ENCODE results near the gene MGA.
"Not testable (repeated sequence)": the region's sequence is repeated elsewhere in the genome, so short reads cannot be mapped to it uniquely, and the experiment has no call there.

MGA gene

DNA sequence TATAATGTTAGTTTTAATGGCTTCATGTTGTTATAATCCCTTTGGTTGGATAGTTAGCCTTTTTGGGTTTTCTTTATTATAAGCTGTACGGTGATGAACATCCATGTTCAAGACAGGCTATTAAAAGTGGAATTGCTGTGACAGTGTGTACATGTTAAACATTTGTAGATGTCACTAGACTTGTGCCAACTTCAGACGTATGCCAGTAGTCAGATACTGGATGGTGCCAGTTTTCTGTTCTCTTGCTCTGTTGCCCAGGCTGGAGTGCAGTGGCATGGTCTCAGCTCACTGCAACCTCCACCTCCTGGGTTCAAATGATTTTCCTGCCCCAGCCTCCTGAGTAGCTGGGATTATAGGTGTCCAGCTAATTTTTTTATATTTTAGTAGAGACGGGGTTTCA is 54.1 kb downstream of the MGA start:
- DNase-seq (ENCODE audit: low read depth) = no peak

GRCh38 chr15:41716864-41717263 is 56.7 kb downstream of the MGA start:
- DNase-seq (ENCODE audit: low read depth) = no peak

- no peak for DNase-seq (ENCODE audit: low read depth)
Observed at GRCh38 chr15:41727143-41727542, 66.9 kb downstream of the MGA start.

GRCh38 chr15:41728061-41728460 is 67.9 kb downstream of the MGA start:
- not testable (repeated sequence) for DNase-seq (ENCODE audit: low read depth)

- no peak for DNase-seq (ENCODE audit: low read depth)
Observed at GRCh38 chr15:41730543-41730942, 70.3 kb downstream of the MGA start.

DNA sequence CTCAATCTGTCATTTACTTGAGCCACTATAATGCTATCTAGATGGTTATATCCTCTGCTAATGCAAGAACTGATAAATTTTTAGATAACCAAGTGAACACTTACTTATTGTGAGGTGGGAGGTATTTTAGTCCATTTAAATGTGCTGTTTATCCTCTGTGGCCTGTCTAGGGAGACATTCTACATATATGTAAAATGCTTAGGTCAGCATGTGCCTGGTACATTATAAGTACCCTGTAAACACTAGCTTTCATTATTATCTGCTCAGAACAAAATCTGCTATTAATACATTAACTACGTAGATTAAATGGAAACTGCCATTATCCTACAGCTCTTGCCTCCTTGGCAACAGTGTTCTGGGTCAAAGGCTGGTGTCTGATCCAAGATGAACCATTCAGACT is 72.3 kb downstream of the MGA start:
- no peak for DNase-seq (ENCODE audit: low read depth)

- DNase-seq (ENCODE audit: low read depth) = no peak
Observed at GRCh38 chr15:41734079-41734478, 73.9 kb downstream of the MGA start.

DNA sequence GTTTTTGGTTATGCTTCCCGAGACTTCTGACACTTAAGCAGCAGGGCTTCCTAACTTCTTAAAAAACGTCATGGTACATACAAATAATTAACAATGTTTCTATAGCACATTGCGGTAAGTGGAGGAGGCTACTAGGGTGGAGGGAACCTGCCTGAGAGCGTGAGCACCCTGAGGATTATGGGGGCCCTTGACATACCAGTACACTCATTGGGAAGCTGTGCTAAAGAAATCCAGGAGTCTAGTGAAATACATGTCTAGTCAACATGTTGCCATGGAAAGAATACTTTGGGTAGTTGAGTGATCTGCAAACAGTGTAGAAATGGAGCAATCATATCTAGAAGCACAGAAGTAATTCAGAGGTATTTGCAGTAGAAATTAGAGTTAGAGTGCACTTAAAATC is 74.8 kb downstream of the MGA start:
- DNase-seq (ENCODE audit: low read depth) = no peak

GRCh38 chr15:41735492-41735891 is 75.3 kb downstream of the MGA start:
- DNase-seq (ENCODE audit: low read depth) = not testable (repeated sequence)

GRCh38 chr15:41746802-41747201 is 86.6 kb downstream of the MGA start:
- peak; percentile 68 for DNase-seq (ENCODE audit: low read depth)

- no peak for DNase-seq (ENCODE audit: low read depth)
Observed at GRCh38 chr15:41756198-41756597, 96.0 kb downstream of the MGA start.

DNA sequence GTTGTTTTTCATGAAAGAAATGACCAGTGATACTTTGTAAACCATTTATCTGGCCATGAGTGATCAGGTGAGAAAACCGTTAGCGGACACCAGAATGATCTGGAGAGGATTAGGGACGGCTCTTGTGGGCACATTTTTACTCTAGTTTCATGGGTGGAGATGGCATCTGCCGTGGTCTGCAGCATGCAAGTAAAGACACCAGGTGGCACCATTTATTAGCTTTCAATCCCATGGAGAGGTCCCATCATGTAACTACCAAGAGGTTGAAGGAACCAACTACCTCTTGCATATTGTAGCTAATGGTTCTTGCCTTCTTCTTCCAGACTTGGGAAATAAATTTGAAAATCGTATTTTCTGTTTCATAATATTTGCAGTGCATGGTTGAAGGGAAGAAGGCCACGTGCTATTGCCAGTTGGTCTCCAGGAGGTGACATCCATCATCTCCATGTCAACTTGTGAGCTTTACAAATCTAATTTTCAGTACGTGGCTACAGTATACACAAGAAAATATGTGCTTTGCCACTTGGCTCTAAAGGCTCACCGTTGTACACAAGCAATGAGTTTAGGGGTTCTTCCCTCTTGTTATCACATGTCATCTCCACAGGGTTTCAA is 112.6 kb downstream of the MGA start:
- DNase-seq (ENCODE audit: low read depth) = peak; percentile 83

GRCh38 chr15:41773332-41773728 is 113.1 kb downstream of the MGA start:
- DNase-seq (ENCODE audit: low read depth) = no peak

GRCh38 chr15:41773729-41774061 is 113.5 kb downstream of the MGA start:
- DNase-seq (ENCODE audit: low read depth) = no peak

- DNase-seq (ENCODE audit: low read depth) = peak; percentile 97
Observed at GRCh38 chr15:41774062-41774881, 114.1 kb downstream of the MGA start, which contains the start of gene MAPKBP1. TSS of gene MAPKBP1 (plus strand) at chr15:41774484. CDS start at chr15:41775276, 792 bp downstream.

GRCh38 chr15:41774882-41775417 is 114.7 kb downstream of the MGA start:
- no peak for DNase-seq (ENCODE audit: low read depth)

- peak; percentile 37 for DNase-seq (ENCODE audit: low read depth)
Observed at GRCh38 chr15:41775651-41776050, 115.4 kb downstream of the MGA start.

DNA sequence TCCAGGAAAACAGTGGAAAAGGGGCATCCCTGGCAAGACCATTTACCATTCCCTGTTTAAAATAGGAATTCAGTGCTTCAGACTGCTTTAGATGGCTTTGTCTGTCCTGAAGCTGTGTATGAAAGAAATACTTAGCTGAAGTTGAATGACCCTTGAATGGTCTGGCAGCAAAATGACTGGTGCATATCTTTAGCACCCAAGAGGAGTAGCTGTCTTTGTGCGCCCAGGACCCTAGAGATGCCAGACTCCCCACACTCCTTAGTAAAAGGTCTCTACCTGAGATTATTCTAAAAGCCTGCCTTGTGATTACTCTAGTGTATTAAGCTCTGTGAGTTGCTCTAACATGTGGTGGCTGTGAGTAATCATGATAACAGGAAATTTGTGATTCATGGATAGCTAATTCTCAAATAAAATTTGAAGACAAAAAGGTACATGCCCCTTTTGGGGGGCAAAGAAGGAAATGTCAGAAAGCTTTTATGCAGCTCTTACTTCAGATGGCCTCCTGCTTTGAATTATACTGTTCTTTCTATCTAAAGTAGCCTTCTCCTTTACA is 117.3 kb downstream of the MGA start:
- DNase-seq (ENCODE audit: low read depth) = peak; percentile 80

GRCh38 chr15:41778521-41778920 is 118.3 kb downstream of the MGA start:
- peak; percentile 38 for DNase-seq (ENCODE audit: low read depth)

DNA sequence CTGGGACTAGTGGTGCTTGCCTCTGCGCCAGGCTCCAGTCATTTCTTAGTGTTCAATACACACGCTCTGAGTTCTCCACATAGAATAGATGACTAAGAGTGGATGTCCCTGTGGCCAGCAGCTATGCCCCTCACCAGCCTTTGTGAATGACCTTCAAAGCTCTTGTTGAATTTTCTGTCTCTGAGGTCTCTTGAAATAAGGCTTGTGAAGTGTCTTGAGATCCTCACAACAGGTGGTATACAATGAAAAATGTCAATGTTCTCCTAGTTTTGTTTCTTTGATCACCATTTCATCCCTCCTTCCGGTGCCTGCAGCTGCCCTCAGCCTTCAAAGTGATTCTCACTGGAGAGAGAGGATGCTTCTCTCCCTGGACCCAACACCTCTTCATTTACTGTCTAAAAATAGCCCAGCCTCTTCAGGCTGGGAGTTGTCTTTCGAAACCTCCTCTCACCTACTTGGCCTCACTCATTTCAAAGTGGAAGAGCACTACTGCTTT is 119.5 kb downstream of the MGA start:
- peak; percentile 31 for DNase-seq (ENCODE audit: low read depth)

- no peak for DNase-seq (ENCODE audit: low read depth)
Observed at GRCh38 chr15:41780266-41780665, 120.1 kb downstream of the MGA start.

DNA sequence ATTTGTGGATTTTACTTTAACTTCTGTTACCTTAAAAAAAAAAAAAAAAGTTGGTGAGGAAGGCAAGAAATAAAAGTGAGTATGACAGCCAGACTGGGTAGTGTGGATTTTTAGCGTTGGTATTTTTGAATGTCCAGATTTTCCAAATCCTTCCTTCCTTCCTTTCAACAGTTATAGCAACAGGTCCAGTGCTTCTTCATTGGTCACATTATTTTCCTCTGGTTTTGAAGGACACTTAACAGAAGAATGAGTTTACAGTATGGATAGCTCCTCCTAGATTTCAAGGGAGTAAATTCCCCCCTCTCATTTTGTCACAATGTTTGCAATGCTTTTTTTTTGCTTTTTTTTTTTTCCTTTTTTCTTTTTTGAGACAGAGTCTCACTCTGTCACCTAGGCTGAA is 120.5 kb downstream of the MGA start:
- no peak for DNase-seq (ENCODE audit: low read depth)

Data from ELR (cell line).